Erythroblast (primary cell): Measurements from ENCODE around the gene C2orf69.

ENCODE experiments used
- GATA1 ChIP-seq: IDR thresholded peaks from 2 replicates; pipeline ENCODE4 v1.6.1; 2011; ENCODE audit warnings: low read depth, mild to moderate bottlenecking, control low read depth, low read length, moderate library complexity
- POLR2A ChIP-seq: IDR thresholded peaks from 2 replicates; pipeline ENCODE4 v1.6.1; 2011; ENCODE audit warnings: mild to moderate bottlenecking, low read length

DNA sequence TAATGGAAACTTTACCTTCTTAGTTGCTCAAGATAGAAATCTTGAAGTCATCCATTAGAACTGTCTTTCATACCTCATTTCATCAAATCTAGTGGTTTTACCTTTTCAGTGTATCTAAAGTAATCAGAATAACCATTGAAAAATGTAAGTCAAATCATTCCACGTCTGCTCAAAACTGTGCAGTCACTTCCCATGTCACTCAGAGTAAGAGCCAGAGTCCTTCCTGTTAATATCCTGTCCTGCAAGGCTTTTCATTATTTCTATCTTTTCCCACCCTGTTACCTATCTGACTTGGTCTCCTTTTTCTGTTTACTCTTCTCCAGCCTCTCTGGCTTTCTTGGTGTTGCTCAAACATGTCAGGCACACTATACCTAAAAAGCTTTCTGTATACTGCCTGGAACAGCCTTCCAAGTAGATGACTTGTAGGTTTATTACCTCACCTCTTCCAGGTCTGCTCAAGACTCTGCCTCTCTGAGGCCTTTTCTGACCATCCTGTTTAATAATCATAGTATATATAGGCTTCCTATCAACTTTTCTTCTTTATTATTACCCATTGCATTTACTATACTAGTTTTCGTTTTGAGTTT is 3.4 kb downstream of the C2orf69 start:
- TF ChIP-seq POLR2A (no peak), GATA1 (no peak)
